ENCODE results near the gene KLHDC9. TPM values are rescaled to one million over a fixed set of nuclear protein-coding genes. Genes with fewer than 3 reads are reported as not detected.

KLHDC9 gene
- total and polyA plus RNA-seq, 2 of the 8 experiments (the other 6 are each of a cell fraction or from before 2014, with no cell fraction given) = 6.5 to 15.6 TPM

DNA sequence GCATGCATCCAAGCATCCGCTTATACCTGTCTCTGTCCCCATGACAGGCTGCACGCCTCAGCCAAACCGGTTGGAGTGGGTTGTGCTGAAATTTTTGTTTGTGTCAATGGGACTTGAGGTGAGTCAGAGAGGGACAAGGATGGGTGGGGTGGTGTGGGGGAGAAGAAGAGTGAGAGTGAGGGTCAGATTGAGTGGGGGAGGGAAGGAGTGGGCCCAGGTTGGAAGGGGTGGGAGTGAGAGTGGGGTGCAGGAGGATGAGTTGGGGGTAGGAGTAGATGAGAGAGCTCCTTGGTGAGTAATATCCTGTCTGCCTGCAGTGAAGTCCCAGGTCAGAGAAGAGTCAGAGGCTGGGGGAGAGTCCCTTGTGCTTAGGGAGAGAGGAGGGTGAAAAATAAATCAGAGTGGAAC is 5.5 kb upstream of the KLHDC9 start:
- FAIRE-seq = no peak
- H4K91ac ChIP-seq (replicated peaks; ENCODE audit: insufficient read length, low read length) = no peak overlapping the region
- no peak overlapping the region for H2BK15ac ChIP-seq (ENCODE audit: low read length)
- no peak overlapping the region for H3K9ac ChIP-seq (replicated peaks in 1 of 4; ENCODE audit: extremely low read depth in 1 of 4, low read depth in 3 of 4, low read length in 3 of 4)
- no peaks in the 10 kb centered on the region for H3K79me1 ChIP-seq (ENCODE audit: low read depth, low read length)
- no peak overlapping the region for H3K14ac ChIP-seq (ENCODE audit: insufficient read length)
- no peaks in the 10 kb centered on the region for H3K9me3 ChIP-seq (ENCODE audit: insufficient read depth in 2 of 2, low read depth in 1 of 2, low read length in 1 of 2)
- WGBS, 2 experiments (ENCODE audit: extremely low coverage in 1 of 2, insufficient coverage in 1 of 2, insufficient read length in 1 of 2, insufficient replicate concordance in 2 of 2, low coverage in 1 of 2, low lambda C conversion rate in 2 of 2, missing lambda C conversion rate in 1 of 2) = 87% methylated on average over 3 of the region's 3 CpGs; no CpG with 5 or more reads in 1 of the 2 experiments
- no peak for TF ChIP-seq TEAD4 (IDR thresholded peaks at IDR 0.05; ENCODE audit: low read depth, low read length)
- TF ChIP-seq, protein P1, sequence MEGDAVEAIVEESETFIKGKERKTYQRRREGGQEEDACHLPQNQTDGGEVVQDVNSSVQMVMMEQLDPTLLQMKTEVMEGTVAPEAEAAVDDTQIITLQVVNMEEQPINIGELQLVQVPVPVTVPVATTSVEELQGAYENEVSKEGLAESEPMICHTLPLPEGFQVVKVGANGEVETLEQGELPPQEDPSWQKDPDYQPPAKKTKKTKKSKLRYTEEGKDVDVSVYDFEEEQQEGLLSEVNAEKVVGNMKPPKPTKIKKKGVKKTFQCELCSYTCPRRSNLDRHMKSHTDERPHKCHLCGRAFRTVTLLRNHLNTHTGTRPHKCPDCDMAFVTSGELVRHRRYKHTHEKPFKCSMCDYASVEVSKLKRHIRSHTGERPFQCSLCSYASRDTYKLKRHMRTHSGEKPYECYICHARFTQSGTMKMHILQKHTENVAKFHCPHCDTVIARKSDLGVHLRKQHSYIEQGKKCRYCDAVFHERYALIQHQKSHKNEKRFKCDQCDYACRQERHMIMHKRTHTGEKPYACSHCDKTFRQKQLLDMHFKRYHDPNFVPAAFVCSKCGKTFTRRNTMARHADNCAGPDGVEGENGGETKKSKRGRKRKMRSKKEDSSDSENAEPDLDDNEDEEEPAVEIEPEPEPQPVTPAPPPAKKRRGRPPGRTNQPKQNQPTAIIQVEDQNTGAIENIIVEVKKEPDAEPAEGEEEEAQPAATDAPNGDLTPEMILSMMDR (IDR thresholded peaks at IDR 0.05; ENCODE audit: control extremely low read depth in 1 of 3, insufficient read depth in 1 of 3, low read depth in 1 of 3, low read length in 3 of 3) = no peak
- TF ChIP-seq GABPA (IDR thresholded peaks at IDR 0.05; ENCODE audit: borderline replicate concordance, insufficient read depth, low read length) = no peak
- TF ChIP-seq, protein P2, sequence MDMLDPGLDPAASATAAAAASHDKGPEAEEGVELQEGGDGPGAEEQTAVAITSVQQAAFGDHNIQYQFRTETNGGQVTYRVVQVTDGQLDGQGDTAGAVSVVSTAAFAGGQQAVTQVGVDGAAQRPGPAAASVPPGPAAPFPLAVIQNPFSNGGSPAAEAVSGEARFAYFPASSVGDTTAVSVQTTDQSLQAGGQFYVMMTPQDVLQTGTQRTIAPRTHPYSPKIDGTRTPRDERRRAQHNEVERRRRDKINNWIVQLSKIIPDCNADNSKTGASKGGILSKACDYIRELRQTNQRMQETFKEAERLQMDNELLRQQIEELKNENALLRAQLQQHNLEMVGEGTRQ (IDR thresholded peaks at IDR 0.05; ENCODE audit: low read length) = no peak
- no peak for TF ChIP-seq KDM5A (IDR thresholded peaks at IDR 0.05; ENCODE audit: low read length)
- no peak for TF ChIP-seq NANOG (IDR thresholded peaks at IDR 0.05; ENCODE audit: insufficient read depth, low read depth, low read length, poor library complexity, severe bottlenecking)
- ChIA-PET CTCF (ENCODE audit: partially characterized antibody) (interaction anchor here (0.8 to 10.0 kb wide), 5 partner anchors 18 to 257 kb away, joined by 3 to 282 read pairs (median 4); partner anchors contain the start of genes ARHGAP30 and TSTD1), POLR2A (ENCODE audit: partially characterized antibody) (no interaction called here)
- no peak overlapping the region for H3K18ac ChIP-seq (ENCODE audit: extremely low read depth, low read length)
- no peak overlapping the region for H4K8ac ChIP-seq (ENCODE audit: extremely low read depth, insufficient read depth, low read length)
- no peaks in the 10 kb centered on the region for H3K27me3 ChIP-seq (replicated peaks in 1 of 4; ENCODE audit: control insufficient read depth in 3 of 4, extremely low read depth in 1 of 4, insufficient read depth in 3 of 4, low read length in 3 of 4)
- H3K56ac ChIP-seq (replicated peaks; ENCODE audit: insufficient read length, low read depth, low read length) = no peak overlapping the region
- H2BK12ac ChIP-seq (ENCODE audit: low read depth, low read length) = no peak overlapping the region
- H3K4ac ChIP-seq (replicated peaks; ENCODE audit: insufficient read length, low read depth, low read length) = no peak overlapping the region
- DNase-seq (ENCODE audit: low read depth in 1 of 2, low spot score in 2 of 2) = no peak
- H3K23me2 ChIP-seq (ENCODE audit: low read depth, low read length) = peaks cover 2% of the 10 kb centered on the region; the same call in 1 of the 2 replicates
- no peak overlapping the region for H2BK120ac ChIP-seq (replicated peaks; ENCODE audit: low read depth, low read length)
- peaks cover 0 to 6% (median 0%) of the 10 kb centered on the region in 4 experiments; a peak in 2 of 7 replicates for H3K4me1 ChIP-seq (replicated peaks in 1 of 4; ENCODE audit: control insufficient read depth in 3 of 4, insufficient read depth in 4 of 4, low read length in 3 of 4)
- H2AFZ ChIP-seq (ENCODE audit: low read length) = no peak overlapping the region
- no peak overlapping the region for H3K27ac ChIP-seq (ENCODE audit: low read depth, low read length)
- H4K20me1 ChIP-seq (replicated peaks in 1 of 2; ENCODE audit: control insufficient read depth in 1 of 2, insufficient read depth in 2 of 2, low read length in 2 of 2) = no peaks in the 10 kb centered on the region
- H3K4me2 ChIP-seq (ENCODE audit: insufficient read depth in 1 of 2, low read depth in 2 of 2, low read length in 2 of 2) = no peak overlapping the region
- no peak overlapping the region for H3K23ac ChIP-seq (ENCODE audit: insufficient read length)
- H4K5ac ChIP-seq (ENCODE audit: insufficient read length, low read depth, low read length) = no peak overlapping the region
- no peaks in the 10 kb centered on the region for H3K79me2 ChIP-seq (ENCODE audit: control insufficient read depth in 1 of 2, insufficient read depth in 2 of 2, low read length in 2 of 2)
- no peaks in the 10 kb centered on the region for H3K36me3 ChIP-seq (ENCODE audit: control insufficient read depth in 2 of 4, insufficient read depth in 4 of 4, low read length in 3 of 4)
- H2AK5ac ChIP-seq (ENCODE audit: low read depth, low read length) = no peak overlapping the region
- no peak overlapping the region for H3K4me3 ChIP-seq (ENCODE audit: extremely low read depth in 1 of 4, insufficient read depth in 2 of 4, low read depth in 3 of 4, low read length in 4 of 4)
- H2BK20ac ChIP-seq (ENCODE audit: low read length) = no peak overlapping the region
- no peak overlapping the region for H2BK5ac ChIP-seq (ENCODE audit: low read depth, low read length)
